ENCODE results near the gene SLC22A3.

GRCh38 chr6:160337301-160337700 lies 10.9 kb upstream of the SLC22A3 start:
- TF ChIP-seq CTCF (IDR thresholded peaks at IDR 0.05) (no peak), USF2 (IDR thresholded peaks at IDR 0.05) (no peak), PBX3 (IDR thresholded peaks at IDR 0.05) (no peak), RAD21 (conservative IDR thresholded peaks at IDR 0.05 in 1 of 2, IDR thresholded peaks at IDR 0.05 in 1 of 2) (no peak)
